ENCODE results near the gene MET.

- no peak for TF ChIP-seq CTCF (IDR thresholded peaks at IDR 0.05 in 8 of 11, conservative IDR thresholded peaks at IDR 0.05 in 3 of 11)
- no peak for TF ChIP-seq POLR2A (IDR thresholded peaks at IDR 0.05)
- no peak for TF ChIP-seq POLR2AphosphoS5 (IDR thresholded peaks at IDR 0.05)
Observed at GRCh38 chr7:116687801-116688201, 15.8 kb downstream of the MET start.
